HAP-1 (cell line): ENCODE measurements around the gene BEST1.
A peak's percentile ranks its signal among the peaks of the same experiment; 100 is the strongest.
"Not testable (repeated sequence)": the region's sequence is repeated elsewhere in the genome, so short reads cannot be mapped to it uniquely, and the experiment has no call there.

ENCODE experiments used
- DNase-seq, 2 experiments: peaks; one replicate each; pipeline ENCODE4 v3.0.0-alpha.2; 2016 to 2020; ENCODE audit warnings: low spot score in 2 of 2
- H3K27me3 ChIP-seq: fragments of 250-450 bp; sonication (Bioruptor Pico); 2 replicates; pipeline ENCODE4 v1.5.1; 2020; ENCODE audit warnings: low read depth, mild to moderate bottlenecking, moderate library complexity
- H3K36me3 ChIP-seq: fragments of 250-450 bp; sonication (Bioruptor Pico); replicated peaks from 2 replicates; pipeline ENCODE4 v1.5.1; 2020; ENCODE audit warnings: mild to moderate bottlenecking
- H3K4me1 ChIP-seq: fragments of 250-450 bp; sonication (Bioruptor Pico); 2 replicates; pipeline ENCODE4 v1.5.1; 2020; ENCODE audit warnings: mild to moderate bottlenecking
- H3K4me3 ChIP-seq: fragments of 250-450 bp; sonication (Bioruptor Pico); 2 replicates; pipeline ENCODE4 v1.5.1; 2020; ENCODE audit warnings: mild to moderate bottlenecking, moderate library complexity
- H3K9me3 ChIP-seq: fragments of 250-450 bp; sonication (Bioruptor Pico); 2 replicates; pipeline ENCODE4 v1.5.1; 2020; ENCODE audit warnings: mild to moderate bottlenecking, moderate library complexity
- in situ Hi-C: fragments of 300-500 bp; cut with MboI; formaldehyde crosslinking; loops from 3 replicates; pipeline ENCODE4 v1.14.3; 2020; ENCODE audit warnings: low sequenced_read_pairs, inconsistent platforms, mixed read lengths

The BEST1 gene

GRCh38 chr11:61976813-61977475 lies 26.8 kb downstream of the BEST1 start:
- no peaks in the 10 kb centered on the region for H3K27me3 ChIP-seq
- H3K36me3 ChIP-seq = no peaks in the 10 kb centered on the region
- H3K4me3 ChIP-seq = no peak overlapping the region
- H3K4me1 ChIP-seq = peaks cover 11% of the 10 kb centered on the region
- H3K9me3 ChIP-seq = no peaks in the 10 kb centered on the region
- in situ Hi-C loops = no loop called here
- DNase-seq = no peak

GRCh38 chr11:61978703-61979661 lies 28.8 kb downstream of the BEST1 start:
- H3K9me3 ChIP-seq = no peaks in the 10 kb centered on the region
- no peak overlapping the region for H3K4me3 ChIP-seq
- in situ Hi-C loops = no loop called here
- DNase-seq = no peak
- no peaks in the 10 kb centered on the region for H3K4me1 ChIP-seq
- H3K36me3 ChIP-seq = no peaks in the 10 kb centered on the region
- H3K27me3 ChIP-seq = no peaks in the 10 kb centered on the region

DNA sequence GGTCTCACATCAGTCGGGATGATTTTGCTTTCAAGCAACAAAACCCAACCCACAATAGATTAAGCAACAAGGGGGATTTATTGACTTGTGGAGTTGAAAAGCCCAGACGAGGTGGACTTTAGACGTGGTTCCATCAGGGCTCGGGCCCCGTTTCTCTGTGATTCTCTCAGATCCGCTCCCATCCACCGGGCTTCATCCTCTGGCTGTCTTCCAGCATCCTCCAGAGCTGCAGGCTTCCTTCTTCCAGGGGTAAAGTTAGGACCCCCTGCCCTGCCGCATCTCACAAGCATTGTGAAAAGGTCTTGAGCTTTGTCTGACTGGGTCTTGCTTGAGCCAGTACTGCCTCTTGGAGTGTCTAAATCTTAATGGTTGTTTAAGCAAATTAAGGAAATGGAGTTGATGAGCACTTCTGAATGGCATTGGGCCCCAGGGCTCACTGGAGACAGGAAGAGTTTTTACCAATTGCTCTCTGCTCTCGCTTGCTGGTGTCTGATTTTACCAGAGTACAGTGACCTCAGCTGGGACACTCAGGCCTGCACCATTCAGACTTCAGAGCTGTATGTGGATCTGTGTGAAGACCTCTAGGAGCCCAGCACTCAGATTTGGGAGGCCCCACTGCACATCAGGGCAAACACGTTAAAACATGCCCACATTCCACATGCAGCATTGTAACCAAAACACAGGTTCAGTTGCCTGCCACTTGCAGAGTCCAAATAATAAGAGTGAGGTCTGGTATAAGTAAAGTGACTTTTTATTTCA lies 30.8 kb downstream of the BEST1 start:
- H3K27me3 ChIP-seq = no peaks in the 10 kb centered on the region
- no peaks in the 10 kb centered on the region for H3K36me3 ChIP-seq
- in situ Hi-C loops = no loop called here
- DNase-seq = no peak
- no peaks in the 10 kb centered on the region for H3K9me3 ChIP-seq
- no peaks in the 10 kb centered on the region for H3K4me1 ChIP-seq
- H3K4me3 ChIP-seq = no peak overlapping the region

DNA sequence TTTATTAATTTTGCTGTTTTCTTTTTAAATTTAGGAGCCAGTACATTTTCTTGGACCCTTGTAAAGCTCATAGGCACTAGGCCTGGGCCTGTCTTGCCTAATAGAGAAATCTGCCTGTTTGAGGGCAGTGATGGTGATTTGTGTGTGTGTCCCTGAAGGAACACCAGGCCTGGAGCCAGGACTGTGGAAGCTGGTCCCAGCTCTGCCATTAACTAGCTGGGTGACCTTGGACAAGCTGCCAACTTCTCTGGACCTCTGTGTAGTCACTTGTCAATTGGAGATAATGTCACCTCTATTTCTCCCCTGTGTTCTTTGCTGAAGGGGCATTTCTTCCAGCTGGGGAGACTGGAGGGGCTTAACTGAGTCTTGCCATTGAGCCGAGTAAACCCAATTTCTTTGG lies 33.3 kb downstream of the BEST1 start:
- DNase-seq = no peak
- Histone ChIP-seq H3K27me3 (no peaks in the 10 kb centered on the region), H3K4me3 (no peak overlapping the region), H3K9me3 (peaks cover 10% of the 10 kb centered on the region; the same call in 1 of the 2 replicates), H3K36me3 (no peaks in the 10 kb centered on the region), H3K4me1 (no peaks in the 10 kb centered on the region)
- in situ Hi-C loops = no loop called here

GRCh38 chr11:61985869-61986268 lies 35.7 kb downstream of the BEST1 start:
- Histone ChIP-seq H3K27me3 (no peaks in the 10 kb centered on the region), H3K36me3 (no peaks in the 10 kb centered on the region), H3K9me3 (peaks cover 13% of the 10 kb centered on the region), H3K4me3 (no peak overlapping the region), H3K4me1 (no peaks in the 10 kb centered on the region)
- in situ Hi-C loops = no loop called here
- DNase-seq = no peak

GRCh38 chr11:61994981-61995380 lies 44.8 kb downstream of the BEST1 start:
- H3K9me3 ChIP-seq = peaks cover 9% of the 10 kb centered on the region; the same call in 1 of the 2 replicates
- in situ Hi-C loops = no loop called here
- no peaks in the 10 kb centered on the region for H3K4me1 ChIP-seq
- no peak overlapping the region for H3K4me3 ChIP-seq
- no peaks in the 10 kb centered on the region for H3K27me3 ChIP-seq
- no peaks in the 10 kb centered on the region for H3K36me3 ChIP-seq
- DNase-seq = no peak

DNA sequence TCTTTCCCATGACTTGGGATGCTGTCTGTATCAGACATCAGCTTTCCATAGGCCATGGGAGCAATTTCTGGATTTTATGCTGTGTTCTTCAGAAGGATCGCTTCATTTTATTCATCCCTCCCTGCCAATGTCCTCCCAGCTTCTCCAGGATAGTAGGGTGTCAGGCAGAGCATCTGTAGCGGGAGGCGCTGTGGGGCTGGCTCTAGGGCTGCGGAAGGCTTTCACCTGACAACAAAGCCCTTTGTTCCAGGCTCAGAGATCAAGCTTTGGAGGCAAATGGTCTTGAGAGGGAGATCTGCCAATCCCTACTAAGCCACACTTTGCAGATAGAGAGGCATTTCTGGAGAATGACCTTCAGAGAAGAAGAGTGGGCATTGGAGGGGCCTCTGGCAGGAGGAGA lies 46.8 kb downstream of the BEST1 start:
- no peaks in the 10 kb centered on the region for H3K36me3 ChIP-seq
- H3K9me3 ChIP-seq = peaks cover 9% of the 10 kb centered on the region; the same call in 1 of the 2 replicates
- DNase-seq = no peak
- in situ Hi-C loops = no loop called here
- H3K4me1 ChIP-seq = no peaks in the 10 kb centered on the region
- no peaks in the 10 kb centered on the region for H3K27me3 ChIP-seq
- H3K4me3 ChIP-seq = no peak overlapping the region

GRCh38 chr11:61999141-61999975 lies 49.2 kb downstream of the BEST1 start:
- no peak overlapping the region for H3K4me3 ChIP-seq
- no peaks in the 10 kb centered on the region for H3K4me1 ChIP-seq
- in situ Hi-C loops = no loop called here
- peak in 1 of 2 experiments; percentile 6 for DNase-seq
- H3K36me3 ChIP-seq = no peaks in the 10 kb centered on the region
- peaks cover 9% of the 10 kb centered on the region; the same call in 1 of the 2 replicates for H3K9me3 ChIP-seq
- no peaks in the 10 kb centered on the region for H3K27me3 ChIP-seq

- DNase-seq = no peak
- Histone ChIP-seq H3K27me3 (no peaks in the 10 kb centered on the region), H3K4me1 (no peaks in the 10 kb centered on the region), H3K4me3 (no peak overlapping the region), H3K36me3 (no peaks in the 10 kb centered on the region), H3K9me3 (peaks cover 9% of the 10 kb centered on the region; the same call in 1 of the 2 replicates)
- in situ Hi-C loops = no loop called here
Observed at GRCh38 chr11:62000539-62001446, 50.6 kb downstream of the BEST1 start.

- H3K36me3 ChIP-seq = no peaks in the 10 kb centered on the region
- DNase-seq = no peak
- no peaks in the 10 kb centered on the region for H3K27me3 ChIP-seq
- in situ Hi-C loops = no loop called here
- no peaks in the 10 kb centered on the region for H3K4me1 ChIP-seq
- no peak overlapping the region for H3K4me3 ChIP-seq
- peaks cover 9% of the 10 kb centered on the region; the same call in 1 of the 2 replicates for H3K9me3 ChIP-seq
Observed at GRCh38 chr11:62001450-62002191, 51.5 kb downstream of the BEST1 start.

DNA sequence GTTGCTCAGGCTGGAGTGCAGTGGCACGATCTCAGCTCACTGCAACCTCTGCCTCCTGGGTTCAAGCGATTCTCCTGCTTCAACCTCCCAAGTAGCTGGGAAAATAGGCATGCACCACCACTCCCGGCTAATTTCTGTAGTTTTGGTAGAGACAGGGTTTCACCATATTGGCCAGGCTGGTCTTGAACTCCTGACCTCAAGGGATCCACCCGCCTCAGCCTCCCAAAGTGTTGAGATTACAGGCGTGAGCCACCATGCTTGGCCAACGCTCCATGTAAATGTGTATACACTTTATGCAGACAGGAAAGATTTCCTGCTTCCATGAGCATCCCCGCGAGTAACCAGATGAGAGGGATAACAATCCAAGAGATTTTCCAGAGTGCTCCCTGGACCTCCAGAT lies 52.1 kb downstream of the BEST1 start:
- H3K4me1 ChIP-seq, H3K36me3 ChIP-seq, DNase-seq, H3K9me3 ChIP-seq, in situ Hi-C loops, H3K27me3 ChIP-seq, H3K4me3 ChIP-seq: not testable (repeated sequence)

DNA sequence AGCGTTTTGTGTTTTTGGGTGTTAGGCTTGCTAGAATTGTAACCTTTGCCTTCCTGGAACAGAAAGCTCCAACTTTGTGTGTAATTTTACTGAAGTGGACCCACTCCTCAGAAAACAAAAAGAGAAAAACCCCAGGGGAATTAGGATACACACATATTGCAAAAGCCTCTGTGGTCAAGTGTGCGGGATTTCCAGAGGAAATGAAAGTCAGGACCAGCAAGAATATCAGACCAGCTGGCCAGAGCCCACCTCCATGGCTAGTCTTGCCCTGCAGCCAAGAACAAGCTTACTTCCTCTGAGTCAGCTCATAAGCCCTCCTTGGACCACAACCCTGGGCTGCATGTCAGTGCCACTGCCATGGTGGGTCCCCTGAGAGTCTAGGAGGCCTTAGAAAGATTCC lies 54.3 kb downstream of the BEST1 start:
- DNase-seq = no peak
- Histone ChIP-seq H3K9me3 (peaks cover 2% of the 10 kb centered on the region; the same call in 1 of the 2 replicates), H3K36me3 (no peaks in the 10 kb centered on the region), H3K4me1 (no peaks in the 10 kb centered on the region), H3K4me3 (no peak overlapping the region), H3K27me3 (no peaks in the 10 kb centered on the region)
- in situ Hi-C loops = no loop called here
